Esophagus muscularis mucosa (tissue), 3 donors: ENCODE results near the gene PRAMEF17.
"Not testable (repeated sequence)": the region's sequence is repeated elsewhere in the genome, so short reads cannot be mapped to it uniquely, and the experiment has no call there.

ENCODE experiments used
- POLR2A ChIP-seq: fragments of 450-650 bp; IDR thresholded peaks from one replicate; pipeline ENCODE4 v1.6.1; 2017; ENCODE audit warnings: antibody characterized with exemption, moderate library complexity, mild to moderate bottlenecking, low read depth
- TF ChIP-seq, protein P1 (sequence below), 3 experiments: fragments of 200-600 bp in 2 of 3; fragments of 450-650 bp in 1 of 3; sonication (generic) in 2 of 3; IDR thresholded peaks; one replicate each; pipeline ENCODE4 v1.5.1; 2017 to 2019; ENCODE audit warnings: antibody characterized with exemption in 3 of 3, mild to moderate bottlenecking in 2 of 3, moderate library complexity in 1 of 3

GRCh38 chr1:13356774-13357173, 32.7 kb upstream of the PRAMEF17 start:
- not testable (repeated sequence) for TF ChIP-seq POLR2A
- TF ChIP-seq, protein P1, sequence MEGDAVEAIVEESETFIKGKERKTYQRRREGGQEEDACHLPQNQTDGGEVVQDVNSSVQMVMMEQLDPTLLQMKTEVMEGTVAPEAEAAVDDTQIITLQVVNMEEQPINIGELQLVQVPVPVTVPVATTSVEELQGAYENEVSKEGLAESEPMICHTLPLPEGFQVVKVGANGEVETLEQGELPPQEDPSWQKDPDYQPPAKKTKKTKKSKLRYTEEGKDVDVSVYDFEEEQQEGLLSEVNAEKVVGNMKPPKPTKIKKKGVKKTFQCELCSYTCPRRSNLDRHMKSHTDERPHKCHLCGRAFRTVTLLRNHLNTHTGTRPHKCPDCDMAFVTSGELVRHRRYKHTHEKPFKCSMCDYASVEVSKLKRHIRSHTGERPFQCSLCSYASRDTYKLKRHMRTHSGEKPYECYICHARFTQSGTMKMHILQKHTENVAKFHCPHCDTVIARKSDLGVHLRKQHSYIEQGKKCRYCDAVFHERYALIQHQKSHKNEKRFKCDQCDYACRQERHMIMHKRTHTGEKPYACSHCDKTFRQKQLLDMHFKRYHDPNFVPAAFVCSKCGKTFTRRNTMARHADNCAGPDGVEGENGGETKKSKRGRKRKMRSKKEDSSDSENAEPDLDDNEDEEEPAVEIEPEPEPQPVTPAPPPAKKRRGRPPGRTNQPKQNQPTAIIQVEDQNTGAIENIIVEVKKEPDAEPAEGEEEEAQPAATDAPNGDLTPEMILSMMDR (IDR thresholded peaks at IDR 0.05): peak; percentile 49 to 64 (median 51)
